GM21367 (cell line): ENCODE data around the gene MRPL11.
A peak's percentile ranks its signal among the peaks of the same experiment; 100 is the strongest.

ENCODE experiments used
- ATAC-seq: cut with Tn5 transposase; IDR thresholded peaks from one replicate; pipeline ENCODE4 v1.9.1; 2021; ENCODE audit not compliant: unreplicated experiment

Gene MRPL11

DNA sequence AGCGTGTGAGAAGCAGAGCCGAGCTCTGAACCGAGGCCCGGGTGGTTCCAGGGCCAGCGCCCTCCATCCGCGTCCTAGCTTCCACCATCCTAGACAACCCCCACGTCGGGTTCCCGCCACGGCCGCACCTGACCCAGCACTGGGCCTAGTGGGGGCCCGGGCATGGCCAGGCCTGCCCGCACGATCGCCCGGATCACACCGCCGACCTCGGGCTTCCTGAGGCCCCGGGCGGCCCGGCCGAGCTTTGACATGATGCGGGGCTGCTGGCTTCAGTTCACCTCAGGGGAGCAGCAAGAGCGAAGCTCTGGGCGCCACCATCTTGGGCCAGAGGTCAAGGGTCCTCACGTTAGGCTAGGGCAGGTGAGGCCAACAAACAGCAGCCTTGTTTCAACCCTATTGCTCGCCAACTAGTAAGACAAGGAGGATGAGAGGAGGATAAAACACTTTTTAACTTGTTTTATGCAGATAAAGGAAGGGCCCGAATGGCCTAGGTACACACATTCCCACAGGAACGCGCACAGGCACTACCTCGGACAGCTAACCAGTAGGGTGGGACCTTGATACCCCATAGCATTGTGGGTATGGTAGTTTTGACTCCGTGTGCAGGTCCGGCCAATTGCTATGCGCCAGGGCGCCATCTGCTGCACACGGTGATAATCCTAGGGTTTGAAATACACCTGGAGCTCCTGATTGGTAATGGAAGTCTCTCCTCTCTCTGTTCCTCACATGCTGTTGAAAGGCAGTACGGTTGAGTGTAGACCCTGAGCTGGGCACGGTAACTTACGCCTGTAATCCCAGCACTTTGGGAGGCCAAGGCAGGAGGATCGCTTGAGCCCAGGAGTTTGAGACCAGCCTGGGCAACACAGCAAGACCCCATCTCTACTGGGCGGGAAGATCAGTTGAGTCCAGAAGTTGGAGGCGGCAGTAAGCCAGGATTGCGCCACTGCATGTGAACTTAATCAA is at the start of gene MRPL11:
Gene MRPL11 (minus strand): TSS at position 345 of the 963 bp plus-strand sequence. CDS start 94 bp downstream, at position 251.
- peak; percentile 82 for ATAC-seq

GRCh38 chr11:66484806-66485380 is 46.2 kb upstream of the MRPL11 start:
- no peak for ATAC-seq

DNA sequence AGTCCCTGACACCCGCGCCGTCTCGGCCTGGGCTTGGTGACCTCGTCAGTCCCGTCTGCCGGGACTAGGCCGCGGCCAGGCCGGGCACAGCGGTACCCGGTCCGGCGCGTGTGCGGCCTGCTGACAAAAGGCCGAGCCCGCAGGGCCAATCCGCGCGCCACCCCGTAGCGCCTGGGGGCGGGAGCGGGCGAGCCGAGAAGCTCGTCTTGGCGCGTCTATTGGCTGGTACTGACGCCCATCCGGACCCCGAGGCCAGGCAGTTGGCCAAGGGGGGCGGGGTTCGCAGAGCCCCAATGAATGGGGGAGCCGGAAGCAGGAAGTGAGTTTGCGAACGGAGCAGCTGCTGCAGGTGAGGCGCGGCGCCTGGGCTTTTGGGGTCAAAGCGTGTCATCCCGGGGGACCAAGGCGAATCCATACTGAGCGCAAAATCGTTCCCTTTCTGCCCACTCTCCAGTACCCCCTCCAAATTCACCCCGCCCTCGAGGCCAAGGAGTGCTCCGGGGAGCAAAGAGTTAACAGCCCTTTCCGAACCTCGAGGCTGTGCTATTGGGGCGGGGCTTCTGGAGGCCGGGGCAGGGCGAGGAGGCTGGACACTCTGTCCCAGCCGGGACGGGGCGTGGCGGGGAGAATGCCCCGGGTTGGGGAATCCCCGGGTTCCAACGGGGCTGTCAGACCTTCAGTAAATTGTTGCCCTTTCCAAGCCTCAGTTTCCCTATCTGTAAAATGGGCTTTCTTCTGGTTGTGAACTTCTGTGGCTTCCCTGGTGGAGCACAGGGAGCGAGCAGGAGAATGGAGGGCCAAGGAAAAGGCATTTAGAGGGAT is 41.7 kb upstream of the MRPL11 start, which contains the start of gene DPP3:
Gene DPP3 (plus strand): TSS at position 318 of the 822 bp plus-strand sequence. CDS start 1,767 bp downstream, outside the sequence.
- ATAC-seq: peak; percentile 75

DNA sequence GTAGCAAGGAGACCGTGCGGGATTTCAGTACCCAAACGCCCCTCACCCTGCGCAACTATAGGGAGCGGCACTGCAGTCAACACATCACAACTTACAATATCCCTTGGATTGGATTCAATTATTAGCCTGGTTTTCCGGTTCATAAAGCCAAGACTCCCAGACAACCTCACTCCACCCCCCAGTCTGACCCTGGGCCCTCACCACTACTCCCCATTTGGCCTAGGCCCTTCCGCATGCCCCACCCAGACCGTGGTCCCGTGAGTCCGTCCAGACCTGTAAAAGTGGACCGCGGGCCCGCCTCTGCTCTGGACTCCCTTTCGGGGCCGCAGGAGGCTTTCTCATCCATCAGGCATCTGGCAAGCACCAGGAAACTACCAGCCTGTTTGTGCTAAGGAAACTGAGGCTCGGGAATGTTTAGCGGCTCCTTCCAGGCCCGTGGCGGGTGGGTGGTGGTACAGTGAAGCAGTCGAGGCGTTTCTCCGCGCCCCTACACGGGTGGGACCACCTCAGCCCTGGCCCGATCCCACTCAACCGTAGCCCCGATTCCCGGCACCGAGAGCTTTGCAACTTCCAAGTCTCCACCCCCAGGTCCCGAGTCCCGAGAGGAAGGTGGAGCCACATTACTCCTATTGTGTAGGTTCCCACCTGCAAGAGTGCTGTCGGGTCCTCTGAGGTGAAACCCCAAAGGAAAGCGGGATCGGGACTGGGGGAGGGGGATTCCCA is 40.9 kb upstream of the MRPL11 start:
- no peak for ATAC-seq

- no peak for ATAC-seq
Observed at GRCh38 chr11:66478729-66479393, 40.2 kb upstream of the MRPL11 start.

DNA sequence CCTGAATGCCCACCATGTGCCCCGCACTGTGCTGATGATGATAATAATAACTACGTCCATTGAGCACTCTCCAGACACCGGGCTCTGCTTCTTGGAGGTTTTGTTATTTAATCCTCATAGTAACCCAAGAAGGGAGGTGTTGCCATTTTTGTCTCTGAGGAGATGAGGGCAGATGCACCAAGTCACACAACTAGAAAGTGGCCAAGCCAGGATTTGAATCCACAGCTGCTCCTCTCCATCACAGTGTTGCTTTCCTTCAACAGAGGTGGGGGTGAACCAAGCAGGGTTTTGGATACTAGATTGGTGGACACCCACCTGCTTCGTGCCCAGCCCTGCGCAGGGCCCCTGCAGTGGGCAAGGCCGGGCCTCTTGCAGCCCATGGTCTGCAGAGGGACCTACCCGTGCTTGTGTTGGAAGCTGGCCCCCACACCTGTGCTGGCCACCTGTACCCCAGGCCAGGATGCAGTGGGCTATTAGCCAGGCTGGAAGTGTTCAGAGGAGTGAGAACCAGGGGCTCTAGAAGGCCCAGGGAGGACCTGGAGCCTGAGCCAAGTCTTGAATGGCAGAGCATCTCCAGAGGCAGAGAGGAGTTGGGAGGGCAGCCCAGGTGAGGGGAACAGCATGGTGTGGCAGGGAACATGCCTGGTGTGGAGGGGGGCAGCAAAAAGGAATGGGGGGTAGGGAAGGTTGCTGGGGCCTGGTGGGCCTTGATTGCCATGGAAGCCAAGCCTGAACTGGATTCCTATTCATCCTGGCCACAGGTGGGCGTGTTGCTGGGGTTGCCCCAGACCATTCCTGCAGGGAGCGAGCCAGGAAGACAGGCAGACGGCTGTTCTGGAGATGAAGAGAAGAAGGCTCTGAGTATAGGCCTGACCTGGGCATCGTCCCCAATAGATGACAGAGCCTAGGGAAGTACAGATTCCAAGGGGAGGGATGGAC is 38.9 kb upstream of the MRPL11 start:
- ATAC-seq: no peak

GRCh38 chr11:66476841-66477251 is 38.2 kb upstream of the MRPL11 start:
- no peak for ATAC-seq

GRCh38 chr11:66476173-66476840 is 37.7 kb upstream of the MRPL11 start:
- ATAC-seq: no peak

- ATAC-seq: no peak
Observed at GRCh38 chr11:66475349-66476172, 36.9 kb upstream of the MRPL11 start.

GRCh38 chr11:66473608-66474515 is 35.2 kb upstream of the MRPL11 start:
- no peak for ATAC-seq

GRCh38 chr11:66473167-66473566 is 34.5 kb upstream of the MRPL11 start:
- no peak for ATAC-seq

GRCh38 chr11:66472054-66472453 is 33.4 kb upstream of the MRPL11 start:
- ATAC-seq: no peak

GRCh38 chr11:66471142-66471541 is 32.5 kb upstream of the MRPL11 start:
- no peak for ATAC-seq

GRCh38 chr11:66470015-66470414 is 31.4 kb upstream of the MRPL11 start:
- ATAC-seq: no peak

DNA sequence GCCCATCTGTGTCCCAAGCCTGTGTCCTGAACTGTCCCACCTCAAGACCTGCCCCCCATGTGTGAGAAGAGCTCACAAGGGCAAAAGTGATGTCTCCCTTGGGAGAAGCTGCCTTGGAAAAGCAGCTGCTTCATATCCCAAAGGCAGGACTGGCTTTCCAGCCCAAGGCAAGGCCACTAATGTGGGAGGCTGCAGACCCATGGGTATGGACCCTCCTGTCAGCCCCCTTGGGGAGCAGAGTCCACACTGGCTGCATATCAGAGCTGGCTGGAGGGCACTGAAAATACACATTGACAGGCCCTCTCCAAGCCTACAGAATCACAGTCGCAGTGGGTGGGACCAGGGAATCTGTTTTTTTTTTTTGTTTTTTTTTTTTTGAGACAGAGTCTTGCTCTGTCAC is 30.8 kb upstream of the MRPL11 start:
- ATAC-seq: no peak

DNA sequence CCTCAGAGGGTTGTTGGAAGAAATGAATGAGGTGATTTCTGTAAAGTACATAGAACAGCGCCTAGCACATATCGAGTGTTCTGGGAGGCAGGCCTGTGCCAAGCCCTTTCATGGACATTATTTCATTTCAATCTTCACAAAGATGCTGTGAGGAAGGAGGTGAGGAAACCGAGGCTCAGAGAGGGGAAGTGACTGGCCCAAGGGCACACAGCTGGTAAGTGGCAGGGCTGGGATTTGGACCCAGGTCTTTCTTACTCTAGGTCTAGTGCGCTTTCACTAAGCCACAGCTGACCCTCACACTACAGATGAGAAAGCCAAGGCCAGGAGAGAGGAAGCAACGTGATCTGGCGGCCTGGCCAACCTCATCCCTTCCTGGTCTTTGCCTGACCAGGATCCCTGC is 30.0 kb upstream of the MRPL11 start:
- ATAC-seq: no peak

- no peak for ATAC-seq
Observed at GRCh38 chr11:66467756-66468155, 29.1 kb upstream of the MRPL11 start.
